Breast epithelium (tissue), 4 donors: Measurements from ENCODE around the gene FNDC3B. TPM values are rescaled to one million over a fixed set of nuclear protein-coding genes. Genes with fewer than 3 reads are reported as not detected.
A peak's percentile ranks its signal among the peaks of the same experiment; 100 is the strongest.

Source experiments
- DNase-seq, 2 donors: peaks; one replicate each; pipeline ENCODE4 v3.0.0-alpha.2; 2019; ENCODE audit warnings: low spot score in 2 of 2
- H3K27ac ChIP-seq, 2 donors: fragments of 200-600 bp; sonication (generic) in 1 of 2; one replicate each; pipeline ENCODE4 v1.5.1; 2016 to 2019; ENCODE audit warnings: mild to moderate bottlenecking in 1 of 2
- H3K27me3 ChIP-seq, 2 donors: fragments of 200-600 bp; sonication (generic) in 1 of 2; one replicate each; pipeline versions ENCODE4 v1.5.1 to v1.6.0; 2017 to 2019; ENCODE audit warnings: control low read depth in 1 of 2, mild to moderate bottlenecking in 1 of 2
- H3K36me3 ChIP-seq: fragments of 200-600 bp; one replicate; pipeline ENCODE4 v1.5.1; 2019
- H3K4me1 ChIP-seq, 2 donors: fragments of 200-600 bp; sonication (generic); one replicate each; pipeline ENCODE4 v1.5.1; 2016 to 2019; ENCODE audit warnings: control low read depth in 1 of 2
- H3K4me3 ChIP-seq, 3 donors: fragments of 200-600 bp; sonication (generic); 1 replicate in 2 of 3; 2 replicates in 1 of 3; pipeline ENCODE4 v1.5.1; 2016 to 2019; ENCODE audit warnings: mild to moderate bottlenecking in 3 of 3, moderate library complexity in 2 of 3
- H3K9me3 ChIP-seq, 2 donors: fragments of 200-600 bp; sonication (generic) in 1 of 2; one replicate each; pipeline ENCODE4 v1.5.1; 2016 to 2019; ENCODE audit warnings: control low read depth in 1 of 2
- CTCF ChIP-seq, 3 donors: fragments of 450-650 bp; IDR thresholded peaks; one replicate each; pipeline ENCODE4 v1.5.1; 2016 to 2017; ENCODE audit warnings: antibody characterized with exemption in 3 of 3, mild to moderate bottlenecking in 3 of 3, moderate library complexity in 3 of 3
- POLR2A ChIP-seq: fragments of 450-650 bp; IDR thresholded peaks from one replicate; pipeline ENCODE4 v1.6.1; 2016; ENCODE audit warnings: antibody characterized with exemption, mild to moderate bottlenecking, moderate library complexity
- POLR2AphosphoS5 ChIP-seq, 3 donors: sonication (generic); formaldehyde crosslinking; IDR thresholded peaks; one replicate each; pipeline ENCODE4 v1.6.1; 2017; ENCODE audit warnings: antibody characterized with exemption in 3 of 3
- intact Hi-C: fragments of 100-400 bp; cut with DNase I; formaldehyde crosslinking; loops from one replicate; pipeline ENCODE4 v1.15.1; 2023; ENCODE audit warnings: low total_unique reads
- total RNA-seq, 3 donors: library from RNA; depleted of rRNA; stranded (reverse); fragments of >200 nt; gene quantifications; one replicate each; pipeline ENCODE4 v1.1.0, GENCODE V29; 2016

FNDC3B gene
- total RNA-seq, 3 donors from 2014 or later = 131 to 172 (median 149) TPM

- H3K36me3 ChIP-seq = no peaks in the 10 kb centered on the region
- peak overlapping the region in 1 of 2 donors; percentile 6 for H3K27ac ChIP-seq
- intact Hi-C loops = loop anchor here (10.0 kb wide), 1 partner anchor 108 kb away; no protein-coding TSS in a partner anchor
- H3K4me3 ChIP-seq = no peak overlapping the region
- no peaks in the 10 kb centered on the region for H3K4me1 ChIP-seq
- H3K27me3 ChIP-seq = no peaks in the 10 kb centered on the region
- H3K9me3 ChIP-seq = no peaks in the 10 kb centered on the region
- TF ChIP-seq POLR2A (no peak), POLR2AphosphoS5 (IDR thresholded peaks at IDR 0.05) (no peak), CTCF (IDR thresholded peaks at IDR 0.05) (no peak)
- DNase-seq = no peak
Measured at GRCh38 chr3:172046268-172046915, 7.0 kb downstream of the FNDC3B start.

GRCh38 chr3:172047567-172048115 is 8.3 kb downstream of the FNDC3B start:
- peak overlapping the region in 1 of 2 donors; percentile 26 for H3K27ac ChIP-seq
- no peaks in the 10 kb centered on the region for H3K4me1 ChIP-seq
- no peak overlapping the region for H3K4me3 ChIP-seq
- H3K27me3 ChIP-seq = no peaks in the 10 kb centered on the region
- H3K36me3 ChIP-seq = no peaks in the 10 kb centered on the region
- no peak for DNase-seq
- TF ChIP-seq POLR2A (no peak), CTCF (IDR thresholded peaks at IDR 0.05) (no peak)
- no peaks in the 10 kb centered on the region for H3K9me3 ChIP-seq
- intact Hi-C loops = loop anchor here (10.0 kb wide), 1 partner anchor 107 kb away; no protein-coding TSS in a partner anchor

GRCh38 chr3:172048599-172048998 is 9.2 kb downstream of the FNDC3B start:
- Histone ChIP-seq H3K9me3 (no peaks in the 10 kb centered on the region), H3K27me3 (no peaks in the 10 kb centered on the region), H3K36me3 (no peaks in the 10 kb centered on the region), H3K4me1 (no peaks in the 10 kb centered on the region), H3K27ac (no peak overlapping the region), H3K4me3 (no peak overlapping the region)
- no peak for DNase-seq
- intact Hi-C loops = loop anchor here (10.0 kb wide), 1 partner anchor 106 kb away; no protein-coding TSS in a partner anchor
- TF ChIP-seq POLR2A (no peak), POLR2AphosphoS5 (IDR thresholded peaks at IDR 0.05) (no peak), CTCF (IDR thresholded peaks at IDR 0.05) (no peak)

- no peak for TF ChIP-seq CTCF (IDR thresholded peaks at IDR 0.05)
- no peak for TF ChIP-seq POLR2AphosphoS5 (IDR thresholded peaks at IDR 0.05)
- no peak for TF ChIP-seq POLR2A
- Histone ChIP-seq H3K27ac (no peak overlapping the region), H3K36me3 (no peaks in the 10 kb centered on the region), H3K9me3 (no peaks in the 10 kb centered on the region), H3K4me1 (peaks cover 0 to 7% of the 10 kb centered on the region in 2 donors), H3K27me3 (no peaks in the 10 kb centered on the region), H3K4me3 (no peak overlapping the region)
- no peak for DNase-seq
- intact Hi-C loops = no loop called here
Measured at GRCh38 chr3:172051310-172051956, 12.1 kb downstream of the FNDC3B start.

GRCh38 chr3:172051957-172052354 is 12.6 kb downstream of the FNDC3B start:
- Histone ChIP-seq H3K4me3 (no peak overlapping the region), H3K9me3 (no peaks in the 10 kb centered on the region), H3K36me3 (no peaks in the 10 kb centered on the region), H3K27me3 (no peaks in the 10 kb centered on the region), H3K4me1 (peaks cover 0 to 7% of the 10 kb centered on the region in 2 donors), H3K27ac (no peak overlapping the region)
- no peak for DNase-seq
- TF ChIP-seq POLR2AphosphoS5 (IDR thresholded peaks at IDR 0.05) (no peak), CTCF (IDR thresholded peaks at IDR 0.05) (no peak), POLR2A (no peak)
- intact Hi-C loops = no loop called here
